Right renal cortex interstitium (tissue), 3 donors: ENCODE measurements around the gene CPD. TPM values are rescaled to one million over a fixed set of nuclear protein-coding genes. Genes with fewer than 3 reads are reported as not detected.

Source experiments
- DNase-seq, 3 donors: peaks; one replicate each; pipeline ENCODE4 v3.0.0-alpha.2; 2013; ENCODE audit warnings: low read depth in 3 of 3, low spot score in 2 of 3
- polyA plus RNA-seq, 3 donors: library from polyadenylated mRNA; unstranded; fragments of 120-200 nt; gene quantifications; one replicate each; pipeline ENCODE4 v1.2.1, GENCODE V29; 2013; ENCODE audit not compliant: insufficient read length in 3 of 3

The CPD gene
- polyA plus RNA-seq, 3 donors: 94.0 to 111 (median 98.5) TPM

- no peak for DNase-seq
Measured at GRCh38 chr17:30483159-30483558, 104.4 kb downstream of the CPD start.

- no peak for DNase-seq
Measured at GRCh38 chr17:30493780-30494179, 115.1 kb downstream of the CPD start.

GRCh38 chr17:30495586-30495985, 116.9 kb downstream of the CPD start:
- no peak for DNase-seq

GRCh38 chr17:30503558-30503957, 124.8 kb downstream of the CPD start:
- DNase-seq: no peak

- DNase-seq: no peak
Measured at GRCh38 chr17:30505868-30506417, 127.2 kb downstream of the CPD start.

- no peak for DNase-seq
Measured at GRCh38 chr17:30506481-30506880, 127.8 kb downstream of the CPD start.

GRCh38 chr17:30513346-30513745, 134.6 kb downstream of the CPD start:
- no peak for DNase-seq

- no peak for DNase-seq
Measured at GRCh38 chr17:30514895-30515596, 136.3 kb downstream of the CPD start.

- no peak for DNase-seq
Measured at GRCh38 chr17:30517786-30518185, 139.1 kb downstream of the CPD start.

GRCh38 chr17:30519166-30519565, 140.4 kb downstream of the CPD start:
- no peak for DNase-seq

Other genes with a start within 250 kb of the CPD start
- gene SLC6A4, start 143.2 kb upstream of the CPD start, polyA plus RNA-seq: under 1 TPM; 0.71 to 0.88 (median 0.76) TPM
- gene BLMH, start 87.0 kb upstream of the CPD start, polyA plus RNA-seq: 10 to 100 TPM; 86.1 to 90.6 (median 90.6) TPM
- gene TMIGD1, start 44.9 kb upstream of the CPD start, polyA plus RNA-seq: under 1 TPM; 0.75 to 0.98 (median 0.78) TPM
- gene GOSR1, start 98.5 kb downstream of the CPD start, polyA plus RNA-seq: 10 to 100 TPM; 54.4 to 60.1 (median 58.8) TPM